ENCODE data around the gene DPYSL3.
"Not testable (repeated sequence)": the region's sequence is repeated elsewhere in the genome, so short reads cannot be mapped to it uniquely, and the experiment has no call there.

DPYSL3 gene

DNA sequence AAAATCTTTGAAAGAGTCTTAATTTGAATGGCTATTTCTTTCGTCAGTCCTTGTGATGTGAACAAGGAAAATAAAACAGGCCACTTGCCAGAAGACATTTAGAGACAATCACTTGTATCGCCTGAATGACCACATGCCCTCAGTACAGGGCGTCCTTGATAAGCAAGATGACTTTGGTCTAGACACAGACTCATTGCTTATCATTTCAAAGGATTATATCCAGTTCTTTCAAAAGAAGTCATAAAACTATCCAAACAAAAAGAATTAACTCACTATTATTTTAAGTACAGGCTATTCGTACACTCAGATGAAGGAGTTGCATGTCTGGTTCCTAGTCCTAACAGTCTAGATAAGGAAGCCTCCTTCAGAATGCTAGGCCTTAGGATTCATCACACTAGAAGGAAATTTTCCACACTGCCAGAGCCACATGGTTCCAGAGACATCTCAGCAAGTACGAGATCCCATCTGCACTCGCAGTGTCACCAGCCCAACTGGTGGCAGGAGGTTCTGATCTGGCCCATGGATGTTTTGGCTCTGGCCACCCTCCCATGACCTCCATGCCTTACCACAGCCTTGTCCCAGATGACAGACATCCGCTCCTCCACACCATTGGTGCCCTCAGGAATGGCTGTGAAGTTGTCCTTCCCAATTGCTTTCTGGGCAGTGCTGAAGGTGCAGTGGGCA is 109.6 kb downstream of the DPYSL3 start:
- DNase-seq: no peak

DNA sequence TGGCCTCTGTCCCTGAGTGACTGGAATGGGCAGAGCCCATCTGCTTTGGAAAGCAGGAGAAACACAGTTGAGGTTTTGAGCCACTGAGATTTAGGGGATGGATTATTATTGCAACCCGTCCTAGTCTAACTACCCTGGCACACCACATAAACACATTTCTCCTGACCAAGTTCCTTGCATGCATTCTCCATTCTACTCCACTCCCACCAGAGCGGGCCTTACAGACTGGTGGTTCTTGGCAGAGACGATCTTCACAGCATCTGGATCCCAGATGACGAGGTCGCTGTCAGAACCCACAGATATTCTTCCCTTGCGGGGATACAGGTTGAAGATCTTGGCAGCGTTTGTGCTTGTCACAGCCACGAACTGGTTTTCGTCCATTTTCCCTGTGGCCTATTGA is 111.0 kb downstream of the DPYSL3 start:
- DNase-seq: no peak

DNA sequence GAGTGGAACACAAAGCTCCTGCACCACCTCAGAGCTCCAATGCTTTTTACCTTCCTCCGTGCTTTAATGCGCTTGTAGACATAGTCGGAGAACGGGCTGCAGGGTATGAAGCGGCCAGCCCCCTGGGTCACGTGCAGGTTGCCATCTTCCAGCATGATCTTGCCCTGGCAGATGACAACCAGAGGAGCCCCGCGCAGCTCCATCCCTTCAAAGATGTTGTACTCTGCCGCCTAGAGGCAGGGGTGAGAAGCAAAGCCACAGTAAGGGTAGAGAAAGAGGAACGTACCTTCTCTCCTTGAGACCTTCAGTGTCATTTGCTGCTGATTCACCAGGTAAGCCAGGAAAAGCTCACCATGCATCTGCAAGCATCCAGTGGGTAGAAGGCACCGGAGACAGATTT is 112.3 kb downstream of the DPYSL3 start:
- DNase-seq: no peak

DNA sequence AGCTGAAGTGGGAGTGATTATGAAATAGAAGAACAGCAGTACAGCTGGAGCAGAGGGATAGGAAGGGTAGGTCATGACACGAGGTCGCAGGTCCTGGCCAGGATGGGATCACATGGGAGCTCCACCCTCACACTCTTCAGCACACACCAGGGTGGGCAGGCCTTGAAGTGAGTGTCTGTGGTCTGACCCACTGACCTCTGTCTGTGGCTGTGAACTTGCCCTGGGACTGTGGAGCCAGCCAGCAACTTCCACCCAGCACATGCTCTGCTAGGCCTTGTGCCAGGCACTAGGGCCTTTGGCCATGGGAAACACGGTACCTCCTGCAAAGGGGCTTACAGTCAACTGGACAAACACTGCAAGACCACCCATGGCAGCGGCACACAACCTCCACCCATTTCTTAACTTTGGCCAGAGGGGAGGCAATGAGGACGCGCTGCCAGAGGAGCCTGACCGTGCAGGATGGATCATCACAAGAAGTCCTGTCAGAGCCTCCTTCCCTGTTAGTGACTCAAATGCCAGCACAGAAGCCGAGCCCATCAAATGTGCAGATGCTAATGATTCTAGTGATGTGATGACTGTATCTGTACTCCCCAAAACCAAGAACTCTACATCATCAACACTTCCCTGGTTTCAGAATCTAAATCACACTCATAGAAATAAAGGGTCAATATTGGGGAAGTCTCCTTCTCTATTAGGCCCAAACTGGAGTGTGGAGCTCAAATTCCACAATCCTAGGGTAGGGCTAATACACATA is 113.6 kb downstream of the DPYSL3 start:
- DNase-seq: no peak

DNA sequence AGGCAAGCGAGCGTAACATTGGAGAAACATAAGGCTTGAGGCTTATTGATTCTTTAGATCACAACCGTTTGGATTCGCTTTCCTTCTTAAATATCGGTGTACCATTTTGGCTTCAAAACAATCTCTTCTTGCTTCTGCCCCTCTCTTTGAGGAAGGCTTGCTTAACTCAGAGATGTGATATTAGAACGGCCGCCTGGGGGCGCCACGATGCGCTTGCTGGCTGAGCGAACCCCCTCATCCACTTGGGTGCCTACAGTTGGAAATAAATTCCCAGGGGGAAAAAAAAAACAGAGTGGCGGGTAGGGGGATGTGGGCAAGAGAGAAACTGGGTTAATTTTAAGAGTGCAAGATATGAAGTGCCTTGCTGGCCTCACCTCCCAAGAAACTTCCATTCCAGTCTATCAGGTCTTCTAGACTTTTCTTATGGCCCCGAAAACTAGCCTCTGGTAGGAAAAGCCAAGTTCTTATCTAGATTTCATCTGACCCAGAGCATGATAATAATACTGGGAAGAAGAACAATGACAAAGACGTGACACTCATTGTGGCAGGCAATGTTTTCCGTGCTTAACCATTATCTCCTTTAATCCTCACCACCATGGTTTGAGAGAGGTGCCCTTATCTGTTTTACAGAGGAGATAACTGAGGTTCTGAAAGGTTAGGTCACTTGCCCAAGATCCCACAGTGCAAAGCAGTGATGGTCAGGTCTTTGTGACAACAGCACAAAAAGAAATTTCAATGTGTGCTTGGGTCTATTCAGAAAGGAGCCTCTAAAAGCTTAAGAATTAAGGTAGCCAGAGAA is 115.8 kb downstream of the DPYSL3 start:
- DNase-seq: no peak

DNA sequence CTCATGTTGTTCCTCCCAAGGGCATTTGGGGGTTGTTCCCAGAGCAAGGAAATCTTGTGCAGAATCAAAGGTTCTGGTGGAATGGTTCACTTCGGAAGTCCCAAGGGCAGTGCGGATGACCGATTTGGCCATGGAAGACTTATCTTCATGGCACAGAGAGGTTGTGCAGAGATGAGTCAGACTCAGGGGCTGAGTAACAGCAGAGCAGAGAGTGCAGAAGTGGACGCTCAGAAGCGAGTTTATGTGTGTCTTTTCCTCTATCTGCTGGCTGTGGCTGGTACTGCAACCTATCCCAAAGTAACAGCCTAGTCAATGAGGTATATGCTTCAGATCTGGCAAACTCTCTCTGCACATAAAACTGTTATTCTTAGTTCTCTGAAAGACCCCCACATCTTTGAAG is 118.1 kb downstream of the DPYSL3 start:
- no peak for DNase-seq

DNA sequence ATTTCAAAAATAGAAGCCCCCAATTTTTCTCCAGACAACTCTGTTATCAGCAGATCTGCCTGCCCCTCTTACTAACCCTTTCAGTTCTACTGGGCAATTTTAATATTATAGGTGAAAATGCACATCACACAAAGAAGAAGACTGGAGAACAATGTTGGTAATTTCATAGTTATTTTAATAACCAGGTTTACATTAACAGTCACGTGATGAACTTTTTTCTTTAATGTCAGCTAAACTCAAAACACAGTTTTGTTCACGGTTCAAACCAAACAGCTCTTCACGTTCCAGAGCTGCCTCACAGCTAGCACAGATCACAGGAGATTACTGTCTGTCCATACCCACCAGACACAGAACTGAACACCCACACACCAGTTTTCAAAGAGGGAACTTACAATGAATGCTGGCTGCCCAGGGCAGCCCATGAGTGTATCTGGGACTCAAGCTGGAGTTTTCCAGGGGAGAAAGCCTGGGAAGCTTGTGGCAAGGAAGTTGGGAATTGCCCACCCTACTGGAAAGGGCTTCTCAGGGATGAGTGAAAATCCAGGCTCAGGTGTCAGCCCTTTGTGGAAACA is 119.1 kb downstream of the DPYSL3 start:
- no peak for DNase-seq

DNA sequence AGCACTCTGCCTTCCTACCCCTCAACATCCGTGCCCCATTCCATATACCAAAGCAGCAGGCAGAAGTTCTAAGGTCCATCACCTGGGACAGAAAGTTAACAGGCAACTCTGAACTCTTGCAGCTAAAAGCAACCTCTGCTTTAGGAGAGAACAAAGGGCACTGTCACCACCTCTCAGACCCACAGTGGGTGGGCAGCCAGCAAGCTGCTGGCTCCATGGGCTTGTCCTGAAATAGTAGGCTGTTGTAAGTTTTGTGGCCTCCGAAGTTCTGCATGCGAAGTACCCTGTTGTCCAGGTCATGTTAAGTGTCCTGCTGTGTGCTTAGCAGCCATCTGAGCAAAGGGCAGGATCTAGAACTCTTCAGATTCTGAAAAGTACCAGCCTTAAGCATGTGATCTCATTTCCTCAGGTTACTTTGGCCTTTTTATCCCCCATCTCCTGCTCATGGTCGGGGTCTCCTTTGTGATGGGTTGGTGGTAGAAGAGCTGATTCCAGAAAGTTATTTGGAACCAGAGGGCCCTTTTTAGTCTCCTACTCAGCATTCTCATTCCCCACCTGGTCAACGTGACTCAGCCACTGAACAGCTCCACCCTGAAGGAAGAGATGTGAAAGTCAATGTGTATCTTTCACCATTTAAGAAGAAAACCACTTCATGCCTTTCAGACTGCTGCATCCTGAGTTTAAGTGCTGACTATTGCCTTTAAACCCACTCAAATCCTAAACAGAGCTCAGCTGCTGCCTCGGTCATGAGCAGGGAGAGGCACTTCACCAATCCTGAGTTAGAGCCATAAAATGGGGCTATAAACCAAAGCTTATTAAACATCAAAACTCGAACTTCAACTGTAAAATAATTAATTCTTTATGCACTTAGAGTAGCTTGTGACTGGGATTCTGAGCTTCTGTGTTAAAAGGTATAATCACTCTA is 121.4 kb downstream of the DPYSL3 start:
- DNase-seq: no peak

DNA sequence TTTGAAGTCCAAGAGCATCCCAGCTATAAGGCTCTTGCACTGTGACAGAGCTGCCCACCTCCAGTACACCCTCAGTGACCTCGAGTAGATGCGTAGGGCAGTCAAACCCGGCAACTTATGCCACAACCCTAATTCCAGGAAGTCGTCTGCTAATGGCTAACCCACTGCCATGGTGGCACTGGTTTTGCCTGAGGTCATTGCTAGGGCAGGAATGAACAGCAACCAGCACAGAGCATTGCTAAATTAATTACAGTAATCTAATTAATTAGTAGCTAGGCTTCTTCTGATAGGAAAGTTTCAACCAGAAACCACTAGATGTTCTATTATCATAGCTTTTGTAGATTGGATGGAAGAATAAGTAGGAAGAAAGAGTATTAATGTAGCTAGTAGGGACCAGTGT is 122.8 kb downstream of the DPYSL3 start:
- DNase-seq: no peak

DNA sequence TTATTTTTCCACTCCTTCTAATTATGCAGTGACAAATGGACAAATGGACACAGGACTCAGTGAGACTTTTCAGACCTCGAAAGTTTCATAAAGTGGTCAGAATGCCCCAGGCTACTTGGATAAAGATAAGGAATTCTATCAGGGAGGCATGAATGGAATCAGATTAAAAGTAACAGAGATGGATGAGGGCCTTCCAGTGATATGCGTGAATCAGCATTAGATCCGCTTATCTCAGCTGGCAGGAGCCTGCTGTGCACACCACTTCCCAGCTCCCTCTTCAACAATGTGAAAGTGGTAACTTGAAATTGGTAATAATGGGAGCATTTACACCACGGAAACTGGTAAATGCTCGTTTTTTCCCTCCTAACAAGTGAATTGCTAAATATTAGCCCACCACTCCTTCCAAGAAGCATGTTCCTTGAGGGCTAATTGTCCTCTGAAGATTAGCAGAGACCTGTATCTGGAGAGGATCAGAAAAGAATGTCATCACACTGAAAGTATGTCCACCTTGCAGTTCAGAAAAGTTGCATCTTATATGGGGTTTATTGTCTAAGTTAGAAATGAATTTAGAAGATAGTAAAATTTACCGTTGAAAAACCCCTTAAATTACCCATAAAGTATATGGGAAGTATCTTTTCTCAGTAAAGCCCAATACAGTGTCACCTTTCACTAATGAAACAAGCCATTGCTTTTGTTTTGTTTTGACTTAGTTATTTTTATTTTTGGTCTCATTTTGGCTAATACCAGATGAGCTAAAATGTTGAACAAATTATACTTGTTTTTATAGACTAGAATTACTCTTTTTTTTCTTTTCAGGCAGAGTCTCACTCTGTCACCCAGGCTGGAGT is 125.3 kb downstream of the DPYSL3 start:
- no peak for DNase-seq

DNA sequence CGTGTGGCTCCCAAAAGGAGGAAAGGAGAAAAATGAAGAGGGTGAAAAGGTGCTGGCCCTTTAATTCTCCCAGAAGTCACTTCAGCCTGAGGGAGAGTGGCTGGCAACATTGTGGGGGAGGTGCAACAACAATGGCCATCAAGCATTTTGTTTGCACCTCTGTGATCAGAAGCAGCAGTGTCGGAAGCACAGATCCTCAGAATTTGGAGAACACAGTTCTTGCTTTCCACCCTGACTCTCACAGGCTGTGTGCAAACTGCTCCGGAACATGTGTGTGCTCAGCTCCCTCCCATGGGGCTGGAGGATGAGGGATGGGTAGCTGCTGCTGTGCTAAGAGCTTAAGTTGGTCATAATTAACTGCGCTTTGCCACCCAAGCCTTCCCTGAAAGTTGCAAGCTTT is 127.1 kb downstream of the DPYSL3 start:
- no peak for DNase-seq

DNA sequence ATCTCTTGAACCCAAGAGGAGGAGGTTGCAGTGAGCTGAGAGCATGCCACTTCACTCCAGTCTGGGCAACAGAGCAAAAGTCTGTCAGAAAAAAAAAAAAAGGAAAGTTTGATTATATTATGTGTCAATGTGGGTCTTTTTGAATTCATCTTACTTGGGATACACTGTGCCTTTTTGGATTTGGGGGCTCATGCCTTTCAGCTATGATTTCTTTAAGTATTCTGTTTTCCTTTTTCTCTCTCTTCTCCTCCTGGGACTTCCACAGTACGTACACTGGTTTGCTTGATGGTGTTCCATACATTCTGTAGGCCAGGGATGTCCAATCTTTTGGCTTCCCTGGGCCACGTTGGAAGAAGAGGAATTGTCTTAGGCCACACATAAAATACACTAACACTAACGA is 128.3 kb downstream of the DPYSL3 start:
- no peak for DNase-seq

DNA sequence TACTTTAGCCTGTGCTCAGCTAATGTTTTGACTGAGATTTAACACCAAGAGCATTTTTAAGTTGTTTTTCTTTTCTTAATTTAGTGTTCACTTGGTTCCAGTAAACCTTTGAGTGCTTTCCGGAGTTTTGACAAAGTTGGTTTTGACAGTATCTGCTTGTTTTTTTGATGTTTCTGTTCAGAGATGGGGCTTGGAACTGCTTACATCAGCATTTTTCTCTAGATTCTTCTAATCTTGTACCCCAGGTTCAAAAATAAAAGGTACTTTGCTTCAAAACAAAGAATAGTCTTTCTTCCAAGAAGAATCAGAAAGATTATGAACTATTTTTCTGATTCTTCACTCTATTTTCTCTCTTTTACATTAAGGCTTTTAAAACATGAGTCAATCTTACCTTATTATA is 132.2 kb downstream of the DPYSL3 start:
- no peak for DNase-seq

DNA sequence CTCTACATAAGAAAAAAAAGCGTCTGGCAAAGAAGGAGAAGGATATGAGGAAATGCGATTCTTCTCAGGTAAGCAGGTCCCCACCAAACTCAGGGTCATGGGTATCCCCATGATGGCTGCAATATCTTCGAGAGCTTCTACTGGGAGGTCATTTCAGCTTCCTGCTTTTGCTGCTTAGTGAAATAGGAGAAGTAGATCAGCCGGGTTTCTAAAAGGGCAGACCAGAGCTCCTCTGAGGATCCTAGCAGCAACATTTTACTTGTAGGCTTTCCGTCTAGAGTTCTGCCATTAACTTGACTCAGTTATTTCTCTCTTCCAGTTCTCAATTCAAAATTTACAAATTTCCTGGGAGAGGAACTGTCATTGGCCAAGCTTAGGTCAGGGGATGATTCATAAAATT is 134.7 kb downstream of the DPYSL3 start:
- DNase-seq: no peak

DNA sequence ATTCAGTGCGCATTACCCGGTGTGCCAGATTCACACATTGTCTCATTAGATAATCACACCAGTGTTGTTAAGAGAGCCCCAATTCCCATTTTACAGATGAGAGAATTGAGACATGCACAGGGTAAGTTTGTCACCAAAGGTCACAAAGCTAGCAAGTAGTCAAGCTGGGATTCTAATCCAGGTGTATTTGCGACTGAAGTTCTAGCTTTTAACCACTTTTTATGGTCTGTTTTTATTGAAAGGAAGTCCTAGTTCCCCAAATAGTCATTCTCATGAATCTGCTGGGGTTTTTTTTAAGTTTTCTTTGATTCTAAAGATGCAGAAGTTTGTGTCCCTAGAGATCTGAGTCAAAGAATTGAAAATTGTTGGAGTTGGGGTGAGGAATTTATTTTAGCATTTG is 136.5 kb downstream of the DPYSL3 start:
- DNase-seq: no peak

DNA sequence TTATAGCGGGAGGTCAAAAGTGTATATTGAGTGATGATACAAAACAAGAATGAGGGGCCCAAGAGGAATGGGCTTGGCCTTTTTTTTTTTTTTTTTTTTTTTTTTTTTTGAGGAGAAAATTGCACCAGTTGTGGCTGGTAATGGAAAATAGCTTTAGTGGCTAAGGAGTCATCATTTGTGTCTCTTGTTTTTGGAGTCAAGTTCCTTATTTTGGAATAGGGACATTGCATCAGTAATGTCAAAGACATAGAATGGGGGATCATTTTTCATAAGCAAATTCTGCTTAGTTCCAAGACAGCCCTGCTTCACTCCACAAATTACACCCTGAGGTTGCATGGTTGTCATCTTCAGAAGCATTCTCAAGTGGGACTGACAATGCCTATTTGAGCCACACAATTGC is 137.7 kb downstream of the DPYSL3 start:
- DNase-seq: no peak

DNA sequence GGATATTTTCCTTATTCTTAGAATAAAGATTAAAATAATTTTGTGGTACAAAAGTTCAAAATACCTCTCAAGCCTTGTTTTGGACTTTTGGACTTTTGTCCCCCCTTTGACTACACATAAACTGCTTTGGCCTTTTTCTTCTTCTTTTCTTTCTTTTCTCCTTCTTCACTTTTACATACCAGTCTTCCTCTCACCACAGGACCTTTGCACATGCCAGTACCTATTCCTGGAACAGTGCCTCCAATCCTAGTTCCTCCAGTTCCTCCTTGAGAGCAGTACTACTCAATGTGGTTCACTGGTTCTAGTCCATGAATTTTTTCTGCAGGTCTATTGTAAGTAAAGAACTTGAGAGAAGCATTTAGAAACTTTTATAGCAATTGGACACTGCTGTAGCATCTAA is 138.6 kb downstream of the DPYSL3 start:
- no peak for DNase-seq

DNA sequence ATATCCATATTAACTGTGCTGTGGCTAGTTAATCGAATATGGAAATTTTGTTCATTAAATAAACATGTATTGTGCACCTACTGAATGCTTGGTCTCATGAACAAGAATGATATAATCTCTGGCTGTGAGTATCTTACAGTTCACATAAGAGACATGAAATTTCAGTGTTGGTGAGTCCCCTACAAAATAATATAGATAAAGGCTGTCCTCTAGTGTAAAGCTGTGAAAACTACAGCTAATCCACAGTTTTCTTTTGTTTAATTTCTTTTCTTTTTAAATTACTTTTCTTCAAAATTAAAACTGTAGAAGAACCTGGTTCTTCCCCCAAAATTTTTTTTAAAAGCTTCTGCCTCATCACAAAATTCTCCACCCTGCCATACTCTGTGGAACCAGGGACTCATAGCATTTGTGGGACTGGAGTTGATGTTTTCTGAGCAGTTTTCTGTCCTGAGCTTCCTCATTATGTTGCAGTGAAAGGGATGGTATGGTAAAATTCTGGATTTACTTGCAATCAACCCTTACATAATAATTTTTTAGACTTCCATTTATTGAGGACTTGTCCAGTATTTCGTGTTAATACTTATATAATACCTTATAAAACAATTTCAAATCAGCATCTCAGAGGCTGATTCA is 140.0 kb downstream of the DPYSL3 start:
- no peak for DNase-seq

DNA sequence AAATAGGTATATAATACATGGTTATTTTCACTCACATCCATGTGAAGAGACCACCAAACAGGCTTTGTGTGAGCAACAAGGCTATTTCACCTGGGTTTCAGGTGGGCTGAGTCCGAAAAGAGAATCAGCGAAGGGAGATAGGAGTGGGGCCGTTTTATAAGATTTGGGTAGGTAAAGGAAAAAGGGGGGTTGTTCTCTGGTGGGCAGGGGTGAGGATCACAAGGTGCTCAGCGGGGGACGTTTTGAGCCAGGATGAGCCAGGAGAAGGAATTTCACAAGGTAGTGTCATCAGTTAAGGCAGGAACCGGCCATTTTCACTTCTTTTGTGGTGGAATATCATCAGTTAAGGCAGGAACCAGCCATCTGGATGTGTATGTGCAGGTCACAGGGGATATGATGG is 142.5 kb downstream of the DPYSL3 start:
- not testable (repeated sequence) for DNase-seq

DNA sequence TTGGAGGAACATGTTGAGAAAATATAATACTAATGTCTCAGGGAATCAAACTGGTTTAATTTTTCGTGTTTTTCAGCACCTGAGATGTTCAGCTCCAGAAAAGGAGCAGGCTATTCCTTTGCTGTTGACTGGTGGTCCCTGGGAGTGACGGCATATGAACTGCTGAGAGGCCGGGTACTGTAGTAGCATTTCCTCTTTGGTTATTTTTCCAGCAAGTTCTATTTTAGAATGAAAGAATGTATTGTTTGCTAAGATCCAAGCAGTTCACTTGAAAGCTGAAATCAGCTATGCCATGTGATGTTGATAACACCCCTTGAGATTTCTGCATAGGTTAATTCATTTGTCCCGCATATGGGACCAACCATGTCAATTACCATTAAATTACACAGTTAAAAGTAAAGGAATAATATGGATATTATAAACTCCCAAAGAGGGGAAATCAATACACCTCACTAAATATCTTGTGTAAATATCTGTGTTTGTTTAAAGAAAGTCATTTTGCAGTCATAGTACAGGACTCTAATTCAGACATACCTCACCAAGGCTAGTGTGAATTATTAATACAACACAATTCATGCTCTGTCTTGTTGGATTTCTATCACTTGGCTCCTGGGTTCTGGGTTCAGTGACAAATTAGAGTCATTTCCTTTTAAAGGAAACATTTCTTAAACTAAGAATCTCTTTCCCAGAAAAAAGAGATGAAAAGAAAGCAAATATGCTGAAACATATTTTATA is 148.3 kb downstream of the DPYSL3 start:
- no peak for DNase-seq
